Activated CD8-positive, alpha-beta T cell treated with anti-CD3 and anti-CD28 coated beads, Interleukin-2, amount 10 ng/mL, durations not matched to agents 7 days and 5 days (primary cell): ENCODE measurements around the gene DLL4. TPM values are rescaled to one million over a fixed set of nuclear protein-coding genes. Genes with fewer than 3 reads are reported as not detected.

Source experiments
- ATAC-seq: fragments of 150-1000 bp; cut with Tn5 transposase; one replicate; pipeline ENCODE4 v1.10.0; 2021; ENCODE audit warnings: moderate library complexity
- CTCF ChIA-PET: fragments of 350-600 bp; sonication (Branson Sonifier 250); formaldehyde crosslinking; loops from one replicate; lab custom pipeline; 2021; ENCODE audit warnings: antibody characterized with exemption; lab: Charles Lee
- POLR2A ChIA-PET: fragments of 350-600 bp; sonication (Branson Sonifier 250); formaldehyde crosslinking; loops from one replicate; lab custom pipeline; 2021; ENCODE audit warnings: antibody characterized with exemption; lab: Charles Lee
- DNase-seq: peaks from one replicate; pipeline ENCODE4 v3.0.0-alpha.2; 2020
- H3K27ac Mint-ChIP-seq: one replicate; pipeline ENCODE4 v1.8.0; 2021; ENCODE audit warnings: mild to moderate bottlenecking, mixed read lengths
- H3K27me3 Mint-ChIP-seq: one replicate; pipeline ENCODE4 v1.8.0; 2021; ENCODE audit warnings: low read depth, mixed read lengths
- H3K36me3 Mint-ChIP-seq: one replicate; pipeline ENCODE4 v1.8.0; 2021; ENCODE audit warnings: low read depth, mixed read lengths
- H3K4me1 Mint-ChIP-seq: one replicate; pipeline ENCODE4 v1.8.0; 2021; ENCODE audit warnings: low read depth, mixed read lengths
- H3K4me3 Mint-ChIP-seq: one replicate; pipeline ENCODE4 v1.8.0; 2021; ENCODE audit warnings: mild to moderate bottlenecking, mixed read lengths
- H3K9me3 Mint-ChIP-seq: one replicate; pipeline ENCODE4 v1.8.0; 2022; ENCODE audit warnings: mixed read lengths; ENCODE audit not compliant: insufficient read depth
- total RNA-seq, 2 experiments: library from RNA; stranded (reverse); gene quantifications; one replicate each; pipeline ENCODE4 v1.2.3, GENCODE V29; 2021

The DLL4 gene
- total RNA-seq: not detected

GRCh38 chr15:40928821-40929659 is at the start of gene DLL4:
TSS of gene DLL4 (plus strand) at chr15:40929340. CDS start at chr15:40929669, 329 bp downstream.
- Mint-ChIP-seq H3K27me3 (peaks cover 77% of the 10 kb centered on the region), H3K4me1 (peaks cover 57% of the 10 kb centered on the region), H3K4me3 (peak within 1 kb of the TSS; percentile 50), H3K36me3 (no peaks in the 10 kb centered on the region), H3K27ac (no peak within 1 kb of the TSS), H3K9me3 (no peaks in the 10 kb centered on the region)
- ChIA-PET POLR2A (no interaction called here), CTCF (interaction anchor here (0.7 to 10.5 kb wide), 9 partner anchors 9 to 306 kb away, joined by 3 to 97 read pairs (median 10); no protein-coding TSS in a partner anchor)
- DNase-seq: peak; percentile 51
- ATAC-seq: peak; percentile 53

GRCh38 chr15:40879609-40880008 is 49.5 kb upstream of the DLL4 start:
- ChIA-PET CTCF (interaction anchor here (1.9 kb wide), 1 partner anchor 10 kb away, joined by 5 read pairs; no protein-coding TSS in a partner anchor), POLR2A (no interaction called here)
- peaks cover 21% of the 10 kb centered on the region for H3K4me1 Mint-ChIP-seq
- H3K36me3 Mint-ChIP-seq: no peaks in the 10 kb centered on the region
- DNase-seq: no peak
- no peak overlapping the region for H3K4me3 Mint-ChIP-seq
- no peak overlapping the region for H3K27ac Mint-ChIP-seq
- ATAC-seq: no peak
- no peaks in the 10 kb centered on the region for H3K9me3 Mint-ChIP-seq
- H3K27me3 Mint-ChIP-seq: peaks cover 10% of the 10 kb centered on the region

DNA sequence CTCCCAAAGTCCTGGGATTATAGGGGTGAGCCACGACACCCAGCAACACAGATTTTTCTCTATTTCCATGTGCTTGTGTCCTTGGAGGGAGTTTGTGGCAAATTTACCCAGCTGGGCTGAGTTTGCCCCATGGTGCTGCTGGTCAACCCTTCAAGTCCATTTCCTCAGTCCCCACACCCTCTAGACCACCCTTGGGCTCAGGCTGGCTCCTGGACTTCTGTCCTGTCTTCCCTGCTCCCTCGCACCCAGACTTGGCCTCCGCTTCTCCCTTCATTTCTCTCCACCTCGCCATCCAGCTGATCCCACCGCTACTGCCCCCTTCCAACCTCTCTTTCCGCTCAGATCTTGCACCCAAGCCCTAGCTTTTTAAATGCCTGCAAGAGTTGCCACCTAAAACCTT is 47.8 kb upstream of the DLL4 start:
- Mint-ChIP-seq H3K27me3 (peaks cover 10% of the 10 kb centered on the region), H3K4me1 (peaks cover 33% of the 10 kb centered on the region), H3K4me3 (no peak overlapping the region), H3K9me3 (no peaks in the 10 kb centered on the region), H3K27ac (no peak overlapping the region), H3K36me3 (no peaks in the 10 kb centered on the region)
- DNase-seq: no peak
- ChIA-PET CTCF (interaction anchor here (0.8 to 2.9 kb wide), 4 partner anchors 9 to 26 kb away, joined by 4 to 15 read pairs (median 8); partner anchors contain the start of gene VPS18), POLR2A (interaction anchor here (0.6 to 1.4 kb wide), 2 partner anchors 8 to 20 kb away, joined by 3 to 4 read pairs; partner anchors contain the start of gene RHOV)
- no peak for ATAC-seq

- no peak overlapping the region for H3K4me3 Mint-ChIP-seq
- no peaks in the 10 kb centered on the region for H3K9me3 Mint-ChIP-seq
- H3K4me1 Mint-ChIP-seq: peaks cover 23% of the 10 kb centered on the region
- no peak overlapping the region for H3K27ac Mint-ChIP-seq
- ChIA-PET CTCF (interaction anchor here (0.6 to 3.6 kb wide), 4 partner anchors 8 to 408 kb away, joined by 3 to 28 read pairs (median 3); partner anchors contain the start of gene VPS18), POLR2A (no interaction called here)
- DNase-seq (no peak), ATAC-seq (no peak)
- no peaks in the 10 kb centered on the region for H3K36me3 Mint-ChIP-seq
- peaks cover 11% of the 10 kb centered on the region for H3K27me3 Mint-ChIP-seq
These were observed 42.6 kb upstream of the DLL4 start for GRCh38 chr15:40886586-40886985.

DNA sequence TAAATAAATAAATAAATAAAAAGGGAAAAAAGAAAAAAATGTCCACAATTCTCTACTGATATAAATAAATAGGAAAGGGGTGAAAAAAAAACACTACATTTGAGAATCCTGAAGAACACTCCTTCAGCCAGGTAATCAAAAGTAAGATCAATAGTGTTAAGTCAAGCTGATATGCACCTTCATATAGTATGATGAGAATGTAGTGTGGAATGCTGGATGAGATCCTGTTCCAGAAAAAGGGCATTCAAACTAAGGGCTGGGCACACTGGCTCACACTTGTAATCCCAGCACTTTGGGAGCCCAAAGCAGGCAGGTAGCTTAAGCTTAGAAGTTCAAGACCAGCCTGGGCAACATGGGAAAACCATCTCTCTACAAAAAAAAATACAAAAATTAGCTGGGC is 40.0 kb upstream of the DLL4 start:
- no peaks in the 10 kb centered on the region for H3K9me3 Mint-ChIP-seq
- peaks cover 37% of the 10 kb centered on the region for H3K4me1 Mint-ChIP-seq
- no peak overlapping the region for H3K27ac Mint-ChIP-seq
- DNase-seq (no peak), ATAC-seq (no peak)
- POLR2A ChIA-PET: interaction anchor here (0.6 kb wide), 1 partner anchor 320 kb away, joined by 3 read pairs; the partner anchor contains the start of gene RPUSD2
- CTCF ChIA-PET: interaction anchor here (0.6 to 1.7 kb wide), 2 partner anchors 10 to 326 kb away, joined by 5 read pairs; no protein-coding TSS in a partner anchor
- H3K27me3 Mint-ChIP-seq: peaks cover 16% of the 10 kb centered on the region
- H3K36me3 Mint-ChIP-seq: no peaks in the 10 kb centered on the region
- no peak overlapping the region for H3K4me3 Mint-ChIP-seq

DNA sequence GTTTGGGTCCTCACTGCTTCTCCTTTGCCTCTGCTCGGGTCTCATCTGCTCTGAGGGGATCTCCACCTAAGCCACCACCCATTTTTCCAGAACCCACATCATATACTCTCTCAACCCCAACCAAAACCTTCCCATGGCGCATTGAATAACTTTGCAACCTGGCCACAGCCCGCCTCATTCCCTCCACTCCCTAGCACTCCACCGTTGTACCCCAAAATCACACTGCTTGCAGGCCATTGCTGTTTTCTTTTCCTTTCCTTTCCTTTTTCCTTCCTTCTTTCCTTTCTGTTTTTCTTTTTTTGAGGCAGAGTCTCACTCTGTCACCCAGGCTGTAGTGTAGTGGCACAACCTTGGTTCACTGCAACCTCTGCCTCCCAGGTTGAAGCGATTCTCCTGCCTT is 38.0 kb upstream of the DLL4 start:
- Mint-ChIP-seq H3K27ac (no peak overlapping the region), H3K4me1 (peaks cover 40% of the 10 kb centered on the region), H3K27me3 (peaks cover 13% of the 10 kb centered on the region), H3K36me3 (peaks cover 8% of the 10 kb centered on the region), H3K4me3 (no peak overlapping the region), H3K9me3 (no peaks in the 10 kb centered on the region)
- ChIA-PET CTCF (interaction anchor here (1.1 to 3.7 kb wide), 13 partner anchors 10 to 147 kb away, joined by 3 to 15 read pairs (median 6); partner anchors contain the start of gene RHOV), POLR2A (no interaction called here)
- ATAC-seq: no peak
- DNase-seq: no peak

GRCh38 chr15:40891810-40892446 is 37.2 kb upstream of the DLL4 start:
- H3K27ac Mint-ChIP-seq: no peak overlapping the region
- H3K27me3 Mint-ChIP-seq: peaks cover 13% of the 10 kb centered on the region
- ChIA-PET POLR2A (interaction anchor here (1.1 kb wide), 1 partner anchor 35 kb away, joined by 4 read pairs; no protein-coding TSS in a partner anchor), CTCF (interaction anchor here (0.6 to 3.7 kb wide), 26 partner anchors 10 to 339 kb away, joined by 3 to 15 read pairs (median 4); partner anchors contain the start of genes CHP1, RHOV and SPINT1)
- ATAC-seq: no peak
- H3K9me3 Mint-ChIP-seq: no peaks in the 10 kb centered on the region
- H3K4me1 Mint-ChIP-seq: peaks cover 35% of the 10 kb centered on the region
- peak; percentile 58 for DNase-seq
- H3K4me3 Mint-ChIP-seq: no peak overlapping the region
- peaks cover 9% of the 10 kb centered on the region for H3K36me3 Mint-ChIP-seq

DNA sequence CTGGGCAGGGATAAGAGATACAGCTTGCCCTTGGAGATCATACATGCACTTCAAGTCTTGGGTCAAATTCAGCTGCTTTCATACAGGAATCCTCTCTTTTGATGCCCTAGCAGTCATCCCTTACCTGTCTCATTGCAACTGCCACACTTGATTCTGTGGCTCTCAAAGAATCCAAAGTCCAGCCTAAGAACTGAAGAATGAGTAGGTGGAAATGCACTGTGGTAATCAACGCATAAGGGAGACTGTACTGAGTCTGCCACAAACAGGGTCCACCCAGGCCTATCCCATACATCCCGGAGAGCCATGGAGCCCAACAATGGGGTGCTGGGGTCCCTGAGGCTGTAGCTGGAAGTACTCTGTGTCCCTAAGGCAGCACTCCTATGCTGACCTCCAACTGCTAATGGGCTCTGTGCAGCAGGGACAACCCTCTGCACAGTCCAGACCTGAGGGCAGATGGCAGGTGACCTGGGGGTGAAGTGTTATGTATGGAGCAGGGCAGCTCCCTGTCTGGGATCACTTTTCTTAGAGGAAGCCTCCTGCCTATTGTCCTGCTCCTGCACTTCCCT is 36.6 kb upstream of the DLL4 start:
- POLR2A ChIA-PET: interaction anchor here (1.1 kb wide), 1 partner anchor 35 kb away, joined by 4 read pairs; no protein-coding TSS in a partner anchor
- no peak for ATAC-seq
- peaks cover 13% of the 10 kb centered on the region for H3K36me3 Mint-ChIP-seq

DNA sequence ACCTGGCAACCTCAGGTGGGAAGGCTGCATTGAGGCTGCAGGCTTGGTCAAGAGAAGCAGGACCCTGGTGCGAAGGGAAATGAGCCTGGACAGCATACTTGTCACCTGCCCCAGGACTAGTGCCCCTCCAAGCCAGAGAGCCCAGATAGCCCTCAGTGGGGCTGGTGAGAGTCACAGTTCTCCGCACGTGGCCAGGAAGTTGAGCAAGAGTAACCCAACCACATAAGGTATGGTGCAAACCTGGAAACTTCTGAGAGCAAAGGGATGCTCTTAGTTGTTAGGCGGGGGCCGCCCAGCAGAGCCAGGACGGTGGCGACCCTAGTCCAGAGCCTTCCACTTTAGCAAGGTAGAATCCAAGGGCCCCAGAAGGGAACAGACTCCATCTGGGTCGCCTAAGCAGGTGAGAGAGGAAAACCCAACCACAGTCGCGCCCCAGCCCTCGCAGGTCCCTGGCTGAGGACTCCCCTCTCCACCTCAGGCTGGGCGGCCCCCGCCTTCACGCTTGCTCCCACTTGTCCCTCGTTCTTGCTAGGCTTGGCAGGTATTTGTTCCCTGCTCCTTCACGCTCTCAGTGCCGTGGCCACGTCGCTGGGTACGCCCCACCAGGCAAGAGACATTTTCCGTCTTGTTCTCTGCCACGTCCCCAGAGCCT is 36.0 kb upstream of the DLL4 start:
- peak overlapping the region; percentile 98 for H3K27ac Mint-ChIP-seq
- peaks cover 42% of the 10 kb centered on the region for H3K4me1 Mint-ChIP-seq

More for the DNA sequence above, 36.6 kb upstream of the DLL4 start:
- DNase-seq: no peak
- CTCF ChIA-PET: interaction anchor here (0.6 to 3.7 kb wide), 26 partner anchors 10 to 339 kb away, joined by 3 to 15 read pairs (median 4); partner anchors contain the start of genes CHP1, RHOV and SPINT1
- peaks cover 13% of the 10 kb centered on the region for H3K27me3 Mint-ChIP-seq
- H3K9me3 Mint-ChIP-seq: no peaks in the 10 kb centered on the region
- peaks cover 39% of the 10 kb centered on the region for H3K4me1 Mint-ChIP-seq
- H3K27ac Mint-ChIP-seq: no peak overlapping the region
- no peak overlapping the region for H3K4me3 Mint-ChIP-seq

More for the DNA sequence above, 36.0 kb upstream of the DLL4 start:
- ChIA-PET POLR2A (interaction anchor here (0.6 to 1.1 kb wide), 2 partner anchors 33 to 36 kb away, joined by 3 to 4 read pairs; no protein-coding TSS in a partner anchor), CTCF (interaction anchor here (0.8 to 5.1 kb wide), 19 partner anchors 8 to 287 kb away, joined by 3 to 117 read pairs (median 8); partner anchors contain the start of genes PPP1R14D, RHOV and SPINT1)
- no peak overlapping the region for H3K4me3 Mint-ChIP-seq
- peaks cover 18% of the 10 kb centered on the region for H3K36me3 Mint-ChIP-seq
- H3K27me3 Mint-ChIP-seq: peaks cover 13% of the 10 kb centered on the region
- no peak for DNase-seq
- no peak for ATAC-seq
- H3K9me3 Mint-ChIP-seq: no peaks in the 10 kb centered on the region
